Ascending aorta (tissue), 2 donors: ENCODE data around the gene TRAPPC2L. TPM values are rescaled to one million over a fixed set of nuclear protein-coding genes. Genes with fewer than 3 reads are reported as not detected.

ENCODE experiments used
- DNase-seq, 2 donors: peaks; one replicate each; pipeline ENCODE4 v3.0.0-alpha.2; 2019; ENCODE audit warnings: low spot score in 2 of 2
- H3K27ac ChIP-seq, 2 donors: fragments of 200-600 bp; sonication (generic); one replicate each; pipeline ENCODE4 v1.5.1; 2016 to 2017; ENCODE audit warnings: mild to moderate bottlenecking in 1 of 2
- H3K27me3 ChIP-seq: fragments of 200-600 bp; sonication (generic); one replicate; pipeline ENCODE4 v1.5.1; 2017
- H3K36me3 ChIP-seq, 2 donors: fragments of 200-600 bp; sonication (generic); one replicate each; pipeline ENCODE4 v1.5.1; 2016
- H3K4me1 ChIP-seq, 2 donors: fragments of 200-600 bp; sonication (generic); one replicate each; pipeline ENCODE4 v1.5.1; 2016 to 2017; ENCODE audit warnings: mild to moderate bottlenecking in 1 of 2
- H3K4me3 ChIP-seq, 2 donors: fragments of 200-600 bp; sonication (generic); one replicate each; pipeline ENCODE4 v1.5.1; 2016 to 2017; ENCODE audit warnings: mild to moderate bottlenecking in 1 of 2
- H3K9me3 ChIP-seq, 2 donors: fragments of 200-600 bp; sonication (generic); one replicate each; pipeline ENCODE4 v1.5.1; 2016
- CTCF ChIP-seq, 3 experiments: fragments of 200-600 bp in 2 of 3; fragments of 450-650 bp in 1 of 3; sonication (generic) in 2 of 3; IDR thresholded peaks; one replicate each; pipeline ENCODE4 v1.5.1; 2016 to 2019; ENCODE audit warnings: antibody characterized with exemption in 3 of 3, mild to moderate bottlenecking in 1 of 3, moderate library complexity in 1 of 3
- intact Hi-C: fragments of 100-400 bp; cut with DNase I; formaldehyde crosslinking; loops from one replicate; pipeline ENCODE4 v1.15.1; 2023
- total RNA-seq: library from RNA; depleted of rRNA; stranded (reverse); fragments of >200 nt; gene quantifications from one replicate; pipeline ENCODE4 v1.1.0, GENCODE V29; 2016

TRAPPC2L gene
- total RNA-seq, 1 donor from 2014 or later = 7.6 TPM

- no peaks in the 10 kb centered on the region for H3K27me3 ChIP-seq
- no peaks in the 10 kb centered on the region for H3K9me3 ChIP-seq
- no peaks in the 10 kb centered on the region for H3K4me1 ChIP-seq
- no peak overlapping the region for H3K27ac ChIP-seq
- intact Hi-C loops = no loop called here
- H3K36me3 ChIP-seq = no peaks in the 10 kb centered on the region
- DNase-seq = no peak
- no peak for TF ChIP-seq CTCF (IDR thresholded peaks at IDR 0.05)
- H3K4me3 ChIP-seq = no peak overlapping the region
Observed at GRCh38 chr16:88905563-88905962, 48.6 kb downstream of the TRAPPC2L start.

- Histone ChIP-seq H3K9me3 (no peaks in the 10 kb centered on the region), H3K4me1 (no peaks in the 10 kb centered on the region), H3K36me3 (no peaks in the 10 kb centered on the region), H3K27me3 (no peaks in the 10 kb centered on the region), H3K4me3 (no peak overlapping the region), H3K27ac (no peak overlapping the region)
- intact Hi-C loops = no loop called here
- DNase-seq = no peak
- TF ChIP-seq CTCF (IDR thresholded peaks at IDR 0.05) = no peak
Observed at GRCh38 chr16:88906020-88906419, 49.1 kb downstream of the TRAPPC2L start.

GRCh38 chr16:88906535-88907105 is 49.7 kb downstream of the TRAPPC2L start:
- Histone ChIP-seq H3K4me3 (no peak overlapping the region), H3K36me3 (no peaks in the 10 kb centered on the region), H3K27ac (no peak overlapping the region), H3K9me3 (no peaks in the 10 kb centered on the region), H3K4me1 (no peaks in the 10 kb centered on the region), H3K27me3 (no peaks in the 10 kb centered on the region)
- intact Hi-C loops = no loop called here
- no peak for TF ChIP-seq CTCF (IDR thresholded peaks at IDR 0.05)
- DNase-seq = no peak

GRCh38 chr16:88907768-88908167 is 50.8 kb downstream of the TRAPPC2L start:
- Histone ChIP-seq H3K4me3 (no peak overlapping the region), H3K27ac (no peak overlapping the region), H3K27me3 (no peaks in the 10 kb centered on the region), H3K4me1 (no peaks in the 10 kb centered on the region), H3K36me3 (no peaks in the 10 kb centered on the region), H3K9me3 (no peaks in the 10 kb centered on the region)
- DNase-seq = no peak
- intact Hi-C loops = no loop called here
- TF ChIP-seq CTCF (IDR thresholded peaks at IDR 0.05) = no peak

- no peaks in the 10 kb centered on the region for H3K9me3 ChIP-seq
- no peak for DNase-seq
- no peaks in the 10 kb centered on the region for H3K36me3 ChIP-seq
- H3K27me3 ChIP-seq = no peaks in the 10 kb centered on the region
- H3K4me3 ChIP-seq = no peak overlapping the region
- no peak overlapping the region for H3K27ac ChIP-seq
- no peaks in the 10 kb centered on the region for H3K4me1 ChIP-seq
- intact Hi-C loops = no loop called here
- no peak for TF ChIP-seq CTCF (IDR thresholded peaks at IDR 0.05)
Observed at GRCh38 chr16:88908307-88908706, 51.4 kb downstream of the TRAPPC2L start.
